HepG2 (cell line): ENCODE measurements around the gene BDH2. TPM values are rescaled to one million over a fixed set of nuclear protein-coding genes. Genes with fewer than 3 reads are reported as not detected.
A peak's percentile ranks its signal among the peaks of the same experiment; 100 is the strongest.

Experiments used
- ATF5 ChIP-seq: sonication (generic); formaldehyde crosslinking; IDR thresholded peaks from 2 replicates; pipeline ENCODE4 v1.4.0; 2020; ENCODE audit warnings: mild to moderate bottlenecking, low read depth, missing genetic modification reagents
- FOXO1 ChIP-seq: sonication (generic); formaldehyde crosslinking; IDR thresholded peaks from 2 replicates; pipeline ENCODE4 v1.4.0; 2020; ENCODE audit warnings: missing genetic modification reagents
- GMEB1 ChIP-seq: sonication (generic); formaldehyde crosslinking; IDR thresholded peaks from 2 replicates; pipeline ENCODE4 v1.5.1; 2020; ENCODE audit warnings: missing genetic modification reagents, mild to moderate bottlenecking, borderline replicate concordance
- GPN1 ChIP-seq: sonication (generic); formaldehyde crosslinking; IDR thresholded peaks from 2 replicates; pipeline ENCODE4 v1.5.1; 2020; ENCODE audit warnings: missing genetic modification reagents, borderline replicate concordance
- HNF4A ChIP-seq: sonication (generic); formaldehyde crosslinking; IDR thresholded peaks from 2 replicates; pipeline ENCODE4 v1.4.0; 2020; ENCODE audit warnings: missing genetic modification reagents
- MIER3 ChIP-seq: IDR thresholded peaks from 2 replicates; pipeline ENCODE4 v1.6.1; 2016; ENCODE audit warnings: missing compliant biosample characterization, borderline replicate concordance
- TOE1 ChIP-seq: sonication (generic); formaldehyde crosslinking; IDR thresholded peaks from 2 replicates; pipeline ENCODE4 v1.4.0; 2020; ENCODE audit warnings: mild to moderate bottlenecking, missing genetic modification reagents
- ZNF230 ChIP-seq: sonication (generic); formaldehyde crosslinking; IDR thresholded peaks from 2 replicates; pipeline ENCODE4 v1.4.0; 2020; ENCODE audit warnings: mild to moderate bottlenecking, missing genetic modification reagents
- ZNF232 ChIP-seq: sonication (generic); formaldehyde crosslinking; IDR thresholded peaks from 2 replicates; pipeline ENCODE4 v1.4.0; 2020; ENCODE audit warnings: missing genetic modification reagents, borderline replicate concordance
- ZNF318 ChIP-seq: sonication (generic); formaldehyde crosslinking; IDR thresholded peaks from 2 replicates; pipeline ENCODE4 v1.4.0; 2020; ENCODE audit warnings: mild to moderate bottlenecking, missing genetic modification reagents
- ZNF326 ChIP-seq: sonication (generic); formaldehyde crosslinking; IDR thresholded peaks from 2 replicates; pipeline ENCODE4 v1.4.0; 2020; ENCODE audit warnings: missing genetic modification reagents, borderline replicate concordance
- ZNF335 ChIP-seq: sonication (generic); formaldehyde crosslinking; IDR thresholded peaks from 2 replicates; pipeline ENCODE4 v1.4.0; 2020; ENCODE audit warnings: missing genetic modification reagents
- ZNF337 ChIP-seq: sonication (generic); formaldehyde crosslinking; IDR thresholded peaks from 2 replicates; pipeline ENCODE4 v1.5.1; 2020; ENCODE audit warnings: missing genetic modification reagents, low read depth, mild to moderate bottlenecking, borderline replicate concordance
- ZNF350 ChIP-seq: sonication (generic); formaldehyde crosslinking; IDR thresholded peaks from 2 replicates; pipeline ENCODE4 v1.4.0; 2020; ENCODE audit warnings: mild to moderate bottlenecking, low read depth, missing genetic modification reagents, borderline replicate concordance
- ZNF770 ChIP-seq: sonication (generic); formaldehyde crosslinking; IDR thresholded peaks from 2 replicates; pipeline ENCODE4 v1.5.0; 2020; ENCODE audit warnings: mild to moderate bottlenecking, missing genetic modification reagents
- ZSCAN25 ChIP-seq: sonication (generic); formaldehyde crosslinking; IDR thresholded peaks from 2 replicates; pipeline ENCODE4 v1.8.0; 2022; ENCODE audit warnings: mild to moderate bottlenecking, missing genetic modification reagents
- polyA plus RNA-seq, 8 experiments: library from polyadenylated mRNA; depleted of rRNA in 3 of 8; stranded (reverse) in 7 of 8; unstranded in 1 of 8; fragments of >200 nt; fragmentation: Illumina TruSeq in 4 of 8; extraction: Trizol in 4 of 8; gene quantifications; 2 replicates each; pipeline versions ENCODE4 v1.2.1 to v1.2.3, GENCODE V29; 2011 to 2016; ENCODE audit warnings: low read depth in 4 of 8, missing spikeins in 1 of 8, mixed read lengths in 1 of 8; ENCODE audit not compliant: insufficient read depth in 1 of 8
- total RNA-seq, 5 experiments: library from RNA; depleted of rRNA; stranded (reverse); fragments of >200 nt; fragmentation: Illumina TruSeq; extraction: Trizol; gene quantifications; 2 replicates each; pipeline ENCODE4 v1.2.3, GENCODE V29; 2016; ENCODE audit warnings: low read depth in 1 of 5

Gene BDH2
- total and polyA plus RNA-seq, 2 of the 13 experiments (the other 11 are each of a cell fraction or from before 2014, with no cell fraction given): 34.8 to 46.2 TPM

GRCh38 chr4:103075435-103075893, 24.2 kb downstream of the BDH2 start (continued):
- TF ChIP-seq ZNF770 (CRISPR knock-in tag) (no peak), ZNF232 (no peak), TOE1 (CRISPR knock-in tag) (no peak), FOXO1 (CRISPR knock-in tag) (peak; percentile 96), ZNF337 (0 out of 2 replicates have a peak, but pooled peaks have one; percentile 38), HNF4A (CRISPR knock-in tag) (peak; percentile 98), ZNF318 (no peak), ZNF335 (peak; percentile 15; the same call in 1 of the 2 replicates), ZSCAN25 (CRISPR knock-in tag) (peak; percentile 61; the same call in 1 of the 2 replicates), MIER3 (CRISPR knock-in tag) (peak; percentile 68; the same call in 1 of the 2 replicates), ZNF350 (CRISPR knock-in tag) (no peak), GPN1 (CRISPR knock-in tag) (no peak), GMEB1 (CRISPR knock-in tag) (no peak), ZNF326 (CRISPR knock-in tag) (no peak), ATF5 (CRISPR knock-in tag) (no peak), ZNF230 (CRISPR knock-in tag) (no peak)
